ENCODE results near the gene CCDC7. TPM values are rescaled to one million over a fixed set of nuclear protein-coding genes. Genes with fewer than 3 reads are reported as not detected.
A peak's percentile ranks its signal among the peaks of the same experiment; 100 is the strongest.
"Not testable (repeated sequence)": the region's sequence is repeated elsewhere in the genome, so short reads cannot be mapped to it uniquely, and the experiment has no call there.

Gene CCDC7
- polyA plus RNA-seq, 10 donors = 1.8 to 6.8 (median 3.9) TPM

GRCh38 chr10:32878646-32879045 lies 432.7 kb downstream of the CCDC7 start:
- DNase-seq = no peak

GRCh38 chr10:32882076-32882475 lies 436.1 kb downstream of the CCDC7 start:
- DNase-seq = no peak

GRCh38 chr10:32887481-32887880 lies 441.5 kb downstream of the CCDC7 start:
- no peak for DNase-seq

GRCh38 chr10:32888161-32888927 lies 442.4 kb downstream of the CCDC7 start:
- DNase-seq = no peak

- DNase-seq = no peak
Measured at GRCh38 chr10:32889631-32890212, 443.8 kb downstream of the CCDC7 start.

- DNase-seq = no peak
Measured at GRCh38 chr10:32890444-32890843, 444.5 kb downstream of the CCDC7 start.

- DNase-seq = peak in 2 of 3 donors; percentile 10 to 24
Measured at GRCh38 chr10:32891261-32891660, 445.3 kb downstream of the CCDC7 start.

- no peak for DNase-seq
Measured at GRCh38 chr10:32893434-32893833, 447.5 kb downstream of the CCDC7 start.

- DNase-seq = no peak
Measured at GRCh38 chr10:32893916-32894664, 448.1 kb downstream of the CCDC7 start.

GRCh38 chr10:32895200-32895968 lies 449.4 kb downstream of the CCDC7 start:
- not testable (repeated sequence) for DNase-seq

- DNase-seq = no peak
Measured at GRCh38 chr10:32901815-32902214, 455.9 kb downstream of the CCDC7 start.

- DNase-seq = no peak
Measured at GRCh38 chr10:32905466-32905865, 459.5 kb downstream of the CCDC7 start.

- DNase-seq = no peak
Measured at GRCh38 chr10:32906595-32906994, 460.7 kb downstream of the CCDC7 start.

GRCh38 chr10:32909456-32909855 lies 463.5 kb downstream of the CCDC7 start:
- DNase-seq = peak in 1 of 3 donors; percentile 11

- DNase-seq = not testable (repeated sequence)
Measured at GRCh38 chr10:32909970-32910369, 464.0 kb downstream of the CCDC7 start.

- no peak for DNase-seq
Measured at GRCh38 chr10:32911285-32912016, 465.5 kb downstream of the CCDC7 start.

- not testable (repeated sequence) for DNase-seq
Measured at GRCh38 chr10:32917817-32918216, 471.9 kb downstream of the CCDC7 start.

GRCh38 chr10:32922170-32922569 lies 476.2 kb downstream of the CCDC7 start:
- no peak for DNase-seq

- no peak for DNase-seq
Measured at GRCh38 chr10:32923134-32923533, 477.2 kb downstream of the CCDC7 start.

- no peak for DNase-seq
Measured at GRCh38 chr10:32923849-32924248, 477.9 kb downstream of the CCDC7 start.

All from muscle of back (tissue), 11 donors.